Smooth muscle cell of the brain vasculature (primary cell): ENCODE data around the gene CTSS.
"Not testable (repeated sequence)": the region's sequence is repeated elsewhere in the genome, so short reads cannot be mapped to it uniquely, and the experiment has no call there.

Experiments used
- DNase-seq: peaks from one replicate; pipeline ENCODE4 v3.0.0-alpha.2; 2012; ENCODE audit warnings: low read depth, low spot score

CTSS gene

DNA sequence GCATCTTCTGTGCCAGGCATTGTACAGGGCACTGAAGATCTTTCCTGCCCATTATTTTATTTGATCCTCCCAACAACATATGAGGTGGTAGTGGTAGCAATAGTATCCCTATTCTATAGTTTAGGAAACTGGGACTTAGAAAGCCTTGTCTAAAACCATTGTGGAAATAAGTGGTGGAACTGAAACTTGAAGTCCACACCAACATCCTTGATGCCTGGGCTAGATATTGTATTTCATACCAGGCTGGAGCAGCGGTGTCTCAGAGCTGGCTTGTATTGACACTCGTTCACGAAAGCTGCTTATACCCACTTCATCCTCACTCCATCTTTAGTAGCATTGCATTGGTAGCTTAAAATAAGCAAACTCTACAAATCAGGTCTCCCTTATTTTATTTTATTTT is 9.7 kb upstream of the CTSS start:
- DNase-seq, result no peak

DNA sequence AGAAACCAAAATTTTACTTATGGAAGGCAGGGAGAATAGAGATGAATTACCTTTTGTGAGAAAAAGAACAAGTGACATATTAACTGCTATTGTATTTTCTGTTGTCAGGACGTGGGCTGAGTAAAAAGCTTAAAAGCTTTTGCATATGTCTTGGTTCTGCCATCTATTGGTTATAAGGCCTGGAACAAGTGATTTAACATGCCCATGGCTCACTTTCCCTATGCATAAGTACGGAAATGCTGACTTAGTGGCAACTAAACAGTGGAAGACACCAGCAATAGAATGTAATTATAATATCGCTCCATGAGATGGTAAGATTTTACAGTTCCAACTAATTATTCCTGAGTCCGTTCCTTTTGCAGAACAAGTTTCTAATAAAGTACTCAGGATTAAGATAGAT is 6.7 kb upstream of the CTSS start:
- DNase-seq, result no peak

DNA sequence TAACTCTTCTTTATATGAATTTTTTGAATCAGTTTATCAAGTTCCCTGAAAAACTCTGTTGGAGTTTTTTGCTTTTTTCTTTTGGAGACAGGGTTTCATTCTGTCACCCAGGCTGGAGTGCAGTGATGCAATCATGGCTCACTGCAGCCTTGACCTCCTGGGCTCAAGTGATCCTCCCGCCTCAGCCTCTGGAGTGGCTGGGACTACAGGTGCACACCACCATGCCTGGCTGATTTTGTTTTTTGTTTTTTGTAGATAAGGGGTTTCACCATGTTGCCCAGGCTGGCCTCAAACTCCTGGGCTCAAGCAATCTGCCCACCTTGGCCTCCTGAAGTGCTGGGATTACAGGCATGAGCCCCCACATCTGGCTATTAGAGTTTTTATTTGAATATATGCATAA is 2.1 kb upstream of the CTSS start:
- DNase-seq, result not testable (repeated sequence)

DNA sequence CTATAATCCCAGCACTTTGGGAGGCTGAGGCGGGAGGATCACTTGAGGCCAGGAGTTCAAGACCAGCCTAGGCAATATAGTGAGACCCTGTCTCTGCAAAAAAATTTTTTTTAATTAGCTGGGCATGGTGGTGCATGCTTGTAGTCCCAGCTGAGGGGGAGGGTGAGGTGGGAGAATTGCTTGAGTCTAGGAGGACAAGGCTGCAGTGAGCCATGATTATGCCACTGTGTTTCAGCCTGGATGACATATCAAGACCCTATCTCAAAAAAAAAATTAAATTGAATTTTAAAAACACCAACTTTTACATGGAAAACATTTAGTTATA is 361 bp upstream of the CTSS start:
- not testable (repeated sequence) for DNase-seq

DNA sequence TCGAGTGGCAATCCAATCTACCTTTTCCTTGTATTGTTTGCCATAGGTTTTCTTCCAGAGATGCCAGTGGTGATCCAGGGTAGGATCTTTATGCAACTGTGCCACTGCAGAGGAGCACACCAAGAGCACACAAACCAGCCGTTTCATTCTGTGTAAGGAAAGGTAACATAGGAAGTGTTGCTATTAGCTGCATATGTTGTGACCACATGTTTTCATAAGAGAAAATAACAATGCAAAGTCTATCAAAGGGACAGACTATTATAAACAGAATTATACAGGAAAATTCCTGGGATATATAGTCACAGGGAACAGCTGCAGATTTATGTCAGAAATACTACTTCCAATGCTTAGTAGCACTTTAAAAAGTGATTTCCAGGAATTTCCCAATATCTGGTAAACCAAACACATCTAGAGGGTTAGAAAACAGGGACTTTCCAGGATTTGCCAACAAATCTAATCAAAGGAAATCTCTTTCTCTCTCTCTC is 919 bp downstream of the CTSS start:
- DNase-seq, result peak; percentile 9

DNA sequence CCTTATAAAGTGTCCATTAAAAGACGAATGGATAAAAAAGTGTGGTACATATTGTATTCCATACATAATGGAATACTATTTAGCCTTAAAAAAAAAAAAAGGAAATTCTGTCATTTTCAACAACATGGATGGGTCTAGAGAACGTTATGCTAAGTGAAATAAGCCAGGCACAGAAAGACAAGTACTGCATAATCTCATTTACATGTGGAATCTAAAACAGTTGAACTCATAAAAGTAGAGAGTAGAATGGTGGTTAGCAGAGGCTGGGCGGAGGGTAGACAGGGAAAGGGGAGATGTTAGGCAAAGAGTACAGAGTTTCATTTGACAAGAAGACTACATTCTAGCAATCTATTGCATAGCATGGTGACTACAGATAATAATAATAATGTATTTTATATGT is 2.6 kb downstream of the CTSS start:
- DNase-seq, result no peak

DNA sequence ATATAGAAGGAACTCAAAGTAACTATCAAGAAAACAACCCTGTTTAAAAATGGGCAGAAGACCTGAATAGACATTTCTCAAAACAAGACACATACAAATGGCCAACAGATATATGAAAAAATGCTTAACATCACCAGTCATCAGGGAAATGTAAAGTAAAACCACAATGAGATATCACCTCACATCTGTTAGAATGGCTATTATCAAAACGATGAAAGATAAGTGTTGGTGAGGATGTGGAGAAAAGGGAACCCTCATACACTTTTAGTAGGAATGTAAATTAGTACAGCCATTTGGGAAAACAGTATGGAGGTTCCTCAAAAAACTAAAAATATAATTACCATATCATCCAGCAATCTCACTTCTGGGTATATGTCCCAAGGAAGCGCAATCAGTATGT is 3.0 kb downstream of the CTSS start:
- no peak for DNase-seq

DNA sequence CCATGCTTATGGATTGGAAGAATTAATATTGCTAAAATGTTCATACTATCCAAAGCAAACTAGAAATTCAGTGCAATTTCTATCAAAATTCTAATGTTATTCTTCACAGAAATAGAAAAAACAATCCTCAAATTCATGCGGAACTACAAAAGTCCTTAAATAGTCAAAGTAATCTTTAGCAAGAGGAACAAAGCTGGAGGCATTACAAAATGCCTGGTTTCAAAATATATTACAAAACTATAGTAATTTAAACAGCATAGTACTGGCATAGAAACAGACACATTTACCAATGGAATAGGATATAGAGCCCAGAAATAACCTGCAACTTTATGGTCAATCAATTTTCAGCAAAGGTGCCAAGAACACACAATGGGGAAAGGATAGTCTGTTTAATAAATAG is 3.8 kb downstream of the CTSS start:
- no peak for DNase-seq

DNA sequence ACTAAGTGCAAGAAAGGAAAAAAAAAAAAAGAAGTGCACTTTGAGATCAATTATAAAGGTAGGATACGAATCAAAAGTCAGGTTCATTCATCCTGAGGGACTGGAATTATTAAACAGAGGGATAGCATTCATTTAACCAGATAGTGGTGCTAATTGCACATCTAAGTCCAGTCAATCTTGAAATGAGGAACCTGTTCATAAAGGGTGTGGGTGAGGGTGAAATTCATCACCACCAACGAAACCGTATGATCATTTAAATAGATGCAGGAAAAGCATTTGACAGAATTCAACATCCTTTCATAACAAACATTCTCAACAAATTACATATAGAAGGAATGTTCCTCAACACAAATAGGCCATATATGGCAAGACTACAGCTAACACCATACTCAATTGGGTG is 5.6 kb downstream of the CTSS start:
- DNase-seq, result no peak

DNA sequence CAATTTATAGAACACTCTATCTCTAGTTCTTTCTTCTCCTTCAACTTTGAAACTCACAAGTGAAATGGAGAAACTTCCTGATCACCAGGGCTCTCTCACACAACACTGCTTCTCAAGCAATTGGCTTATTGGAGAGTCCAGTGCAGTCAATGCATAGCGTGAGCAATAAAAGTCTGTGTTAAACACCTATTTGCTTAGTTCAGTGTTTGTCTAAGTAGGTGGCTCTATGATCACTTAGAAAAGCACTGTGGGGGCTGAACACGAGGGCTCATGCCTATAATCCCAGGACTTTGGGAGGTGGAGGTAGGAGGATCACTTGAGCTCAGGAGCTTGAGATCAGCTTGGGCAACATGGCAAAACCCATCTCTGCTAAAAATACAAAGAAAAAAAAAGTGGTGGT is 12.2 kb downstream of the CTSS start:
- no peak for DNase-seq

DNA sequence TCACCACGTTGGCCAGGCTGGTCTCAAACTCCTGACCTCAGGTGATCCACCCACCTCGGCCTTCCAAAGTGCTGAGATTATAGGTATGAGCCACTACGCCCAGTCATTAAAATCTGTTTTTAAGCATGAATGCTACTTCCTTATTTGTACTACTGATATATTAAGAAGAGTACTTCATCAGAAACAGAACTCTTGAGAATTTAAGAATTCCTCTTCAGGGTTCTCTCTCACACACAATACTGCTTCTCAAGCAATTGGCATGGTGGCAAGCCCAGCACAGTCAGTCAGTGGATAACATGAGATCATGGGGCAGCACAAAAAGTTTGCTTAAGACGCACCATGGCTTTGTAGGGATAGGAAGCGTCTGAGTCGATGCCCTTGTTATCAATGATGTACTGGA is 14.1 kb downstream of the CTSS start:
- DNase-seq, result no peak

DNA sequence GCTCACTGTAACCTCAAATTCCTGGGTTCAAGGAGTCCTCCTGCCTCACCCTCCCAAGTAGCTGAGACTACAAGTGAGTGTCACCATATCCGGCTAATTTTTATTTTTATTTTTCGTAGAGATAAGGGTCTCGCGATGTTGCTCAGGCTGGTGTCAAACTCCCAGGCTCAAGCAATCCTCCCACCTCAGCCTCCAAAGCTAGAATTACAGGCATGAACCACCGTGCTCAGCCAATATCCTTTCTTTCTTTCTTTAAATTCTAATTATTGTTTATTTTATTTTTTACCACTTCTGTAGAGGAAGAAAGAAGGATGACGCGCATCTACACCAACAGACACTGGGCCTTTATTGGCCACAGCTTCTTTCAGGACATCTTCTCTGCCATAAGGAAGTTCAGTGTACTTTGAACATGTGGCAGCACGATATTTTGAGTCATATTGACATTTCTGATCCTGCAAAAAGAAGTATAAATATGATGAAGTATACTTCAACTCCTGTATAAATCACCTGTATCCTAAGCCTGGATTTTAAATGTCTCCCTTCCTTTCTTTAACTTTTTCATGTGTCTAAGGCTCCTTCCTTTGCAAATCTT is 15.8 kb downstream of the CTSS start:
- DNase-seq, result no peak

DNA sequence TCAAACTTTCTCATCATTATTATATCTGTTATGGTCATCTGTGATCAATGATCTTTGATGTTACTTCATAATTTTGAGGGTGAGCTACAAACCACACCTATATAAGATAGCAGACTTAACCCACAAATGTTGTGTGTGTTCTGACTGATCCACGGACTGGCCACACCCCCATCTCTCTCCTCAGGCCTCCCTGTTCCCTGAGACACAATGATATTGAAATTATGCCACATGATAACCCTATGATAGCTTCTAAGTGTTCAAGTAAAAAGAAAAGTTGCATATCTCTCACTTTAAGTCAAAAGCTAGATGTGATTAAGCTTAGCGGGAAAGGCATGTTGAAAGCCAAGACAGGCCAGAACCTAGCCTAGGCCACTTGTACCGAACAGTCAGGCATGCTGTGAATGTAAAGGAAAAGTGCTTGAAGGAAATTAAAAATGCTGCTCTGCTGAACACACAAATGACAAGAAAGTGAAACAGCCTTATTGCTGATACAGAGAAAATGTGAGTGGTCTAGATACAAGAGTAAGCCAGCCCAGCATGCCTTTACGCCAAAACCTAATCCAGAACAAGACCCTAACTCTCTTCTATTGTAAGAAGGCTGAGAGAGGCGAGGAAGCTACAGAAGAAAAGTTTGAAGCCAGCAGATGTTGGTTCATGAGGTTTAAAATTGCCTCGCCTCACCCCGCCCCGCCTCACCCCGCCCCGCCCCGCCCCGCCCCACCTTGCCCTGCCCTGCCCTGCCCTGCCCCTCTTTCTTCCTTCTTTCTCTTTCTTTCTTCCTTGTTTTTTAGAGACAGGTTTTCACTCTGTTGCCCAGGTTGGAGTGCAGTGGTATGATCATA is 16.5 kb downstream of the CTSS start:
- DNase-seq, result no peak

DNA sequence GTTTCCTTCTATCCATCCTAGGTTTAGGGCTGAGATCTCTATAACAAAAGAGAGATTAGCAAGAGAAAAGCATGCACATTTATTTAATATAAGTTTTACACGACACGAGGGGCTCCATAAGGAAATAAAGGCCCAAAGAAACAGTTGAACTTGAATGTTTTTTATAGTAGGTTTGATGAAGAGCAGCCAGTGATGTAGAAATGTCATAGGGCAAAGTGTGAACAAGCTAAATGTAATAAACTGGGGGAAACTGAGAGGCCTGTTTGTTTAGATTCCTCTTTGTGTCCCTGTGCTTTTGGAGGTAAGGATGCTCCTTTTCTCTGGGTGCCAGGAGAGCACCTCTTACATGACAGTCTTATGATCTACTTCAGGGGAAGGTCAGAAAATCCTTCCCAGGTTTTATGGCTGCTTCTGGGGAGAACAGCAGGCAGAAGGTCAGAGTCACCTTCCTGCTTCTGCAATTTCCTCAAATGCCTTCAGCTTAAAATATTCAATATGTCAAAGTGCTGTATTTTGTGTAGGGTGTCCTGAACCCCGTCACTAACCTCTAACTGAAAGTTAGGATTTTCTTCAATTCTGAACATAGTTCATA is 35.4 kb downstream of the CTSS start:
- no peak for DNase-seq

DNA sequence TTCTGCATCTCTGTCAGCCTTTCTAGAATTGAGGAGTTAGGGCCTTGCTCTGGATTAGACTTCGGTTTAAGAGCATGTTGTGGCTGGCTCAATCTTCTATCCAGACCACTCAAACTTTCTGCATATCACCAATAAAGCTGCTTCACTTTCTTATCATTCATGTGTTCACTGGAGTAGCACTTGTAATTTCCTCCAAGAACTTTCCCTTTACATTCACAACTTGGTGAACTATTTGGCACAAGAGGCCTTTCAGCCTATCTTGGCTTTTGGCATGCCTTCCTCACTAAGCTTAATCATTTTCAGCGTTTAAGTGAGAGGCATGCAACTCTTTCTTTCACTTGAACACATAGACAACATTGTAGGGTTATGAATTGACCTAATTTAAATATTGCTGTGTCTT is 41.2 kb downstream of the CTSS start:
- DNase-seq, result no peak

DNA sequence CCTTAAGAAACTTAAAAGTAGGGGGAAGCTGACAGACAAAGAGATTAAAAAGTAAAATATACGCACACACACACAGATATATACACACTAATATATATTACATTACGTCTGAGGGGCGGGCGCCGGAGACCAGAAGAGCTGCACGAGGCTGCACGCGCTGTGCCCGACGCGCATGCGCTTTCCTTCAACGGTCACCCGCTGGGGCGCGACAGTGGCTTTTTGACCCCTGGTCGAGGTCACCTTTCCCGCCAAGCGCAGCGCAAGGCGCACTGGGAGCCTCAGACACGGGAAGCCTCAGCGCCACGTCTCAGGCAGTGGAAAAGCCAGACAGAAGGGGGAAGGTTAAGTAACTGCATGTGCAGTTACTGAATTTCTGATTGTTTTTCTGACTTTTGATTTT is 44.9 kb downstream of the CTSS start, which contains the start of gene HORMAD1:
HORMAD1 (minus strand) TSS at position 193 of the 400 bp plus-strand sequence. CDS start 1,390 bp downstream, outside the sequence.
- DNase-seq, result no peak

DNA sequence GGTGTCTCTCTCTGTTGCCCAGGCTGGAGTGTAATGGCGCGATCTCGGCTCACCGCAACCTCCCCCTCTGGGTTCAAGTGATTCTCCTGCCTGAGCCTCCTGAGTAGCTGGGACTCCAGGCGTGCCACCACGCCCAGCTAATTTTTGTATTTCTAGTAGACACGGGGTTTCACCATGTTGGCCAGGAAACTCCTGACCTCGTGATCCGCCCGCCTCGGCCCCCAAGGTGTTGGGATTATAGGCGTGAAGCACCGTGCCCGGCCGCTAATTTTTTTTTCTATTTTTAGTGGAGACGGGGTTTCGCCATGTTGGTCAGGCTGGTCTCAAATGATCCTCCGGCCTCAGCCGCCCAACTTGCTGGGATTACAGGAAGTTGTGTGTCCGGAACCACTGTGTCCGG is 45.5 kb downstream of the CTSS start:
- no peak for DNase-seq

DNA sequence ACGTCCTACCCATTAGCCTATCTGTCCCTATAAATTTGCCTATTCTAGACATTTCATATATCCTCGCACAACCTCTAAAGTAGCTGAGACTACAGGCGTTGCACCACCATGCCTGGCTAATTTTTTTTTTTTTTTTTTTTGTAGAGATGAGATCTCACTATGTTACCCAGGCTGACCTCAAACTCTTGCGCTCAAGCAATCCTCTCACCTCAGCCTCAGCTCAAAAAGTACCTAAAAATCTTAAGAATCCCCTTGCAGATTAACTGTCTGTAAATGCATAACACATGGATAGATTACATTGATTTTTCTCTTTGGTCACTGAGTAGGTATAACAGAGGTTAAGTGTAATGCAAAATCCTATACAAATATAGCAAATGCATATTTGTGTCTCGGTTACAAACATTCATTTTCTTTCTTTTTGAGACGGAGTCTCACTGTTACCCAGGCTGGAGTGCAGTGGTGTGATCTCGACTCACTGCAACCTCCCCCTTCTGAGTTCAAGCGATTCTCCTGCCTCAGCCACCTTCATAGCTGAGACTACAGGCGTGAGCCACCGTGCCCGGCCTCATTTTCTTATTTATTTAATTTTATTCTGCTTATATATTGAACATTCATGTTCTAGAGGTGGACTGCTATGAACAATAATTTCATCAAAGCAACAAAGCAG is 47.2 kb downstream of the CTSS start:
- DNase-seq, result no peak

DNA sequence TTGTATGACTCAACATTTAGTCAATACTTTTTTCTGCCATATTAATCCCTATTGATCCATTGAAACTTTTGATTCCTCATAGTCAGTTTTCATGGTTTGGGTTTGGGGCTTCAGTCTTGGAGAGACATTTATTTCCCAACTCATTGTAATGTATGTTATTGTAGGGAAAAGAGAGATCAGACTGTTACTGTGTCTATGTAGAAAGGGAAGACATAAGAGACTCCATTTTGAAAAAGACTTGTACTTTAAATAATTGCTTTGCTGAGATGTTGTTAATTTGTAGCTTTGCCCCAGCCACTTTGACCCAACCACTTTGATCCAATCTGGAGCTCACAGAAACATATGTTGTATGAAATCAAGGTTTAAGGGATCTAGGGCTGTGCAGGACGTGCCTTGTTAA is 56.5 kb downstream of the CTSS start:
- DNase-seq, result not testable (repeated sequence)

DNA sequence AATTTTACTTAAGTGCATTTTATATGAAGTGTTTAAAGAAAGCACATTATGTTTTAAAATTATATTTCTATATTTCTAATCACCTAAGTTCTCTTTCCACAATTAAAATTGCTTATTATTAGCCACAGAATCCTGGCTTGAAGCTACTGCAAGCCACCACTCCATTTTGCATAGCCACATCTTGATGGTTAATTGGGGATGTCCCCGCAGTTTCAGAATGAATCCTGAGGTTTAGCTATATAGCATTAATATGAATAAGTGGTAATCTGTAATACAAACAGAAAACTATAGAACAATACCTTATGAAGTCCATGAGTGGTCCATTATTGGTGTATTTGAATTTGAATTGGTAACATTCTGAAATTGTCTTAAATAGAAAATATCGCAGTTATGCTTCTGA is 57.0 kb downstream of the CTSS start:
- DNase-seq, result no peak

DNA sequence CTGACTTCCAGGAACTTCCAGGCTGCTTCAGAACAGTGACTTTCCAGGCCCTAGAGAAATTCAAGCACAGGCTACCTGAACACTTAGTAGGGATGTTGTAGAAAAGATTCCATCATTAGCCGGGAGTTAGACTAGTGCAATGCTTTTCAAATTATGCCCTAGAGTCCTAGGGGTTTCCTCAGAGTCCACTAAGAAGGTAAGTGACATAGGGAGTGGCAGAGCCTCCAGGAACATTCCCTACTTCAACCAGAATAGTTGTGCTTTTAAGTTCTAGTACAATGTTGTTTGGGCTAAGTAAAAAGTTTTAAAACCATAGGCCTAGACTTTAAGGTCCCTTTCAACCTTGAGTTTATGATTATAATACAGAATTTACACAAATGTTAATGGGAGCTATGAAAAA is 59.5 kb downstream of the CTSS start:
- no peak for DNase-seq

DNA sequence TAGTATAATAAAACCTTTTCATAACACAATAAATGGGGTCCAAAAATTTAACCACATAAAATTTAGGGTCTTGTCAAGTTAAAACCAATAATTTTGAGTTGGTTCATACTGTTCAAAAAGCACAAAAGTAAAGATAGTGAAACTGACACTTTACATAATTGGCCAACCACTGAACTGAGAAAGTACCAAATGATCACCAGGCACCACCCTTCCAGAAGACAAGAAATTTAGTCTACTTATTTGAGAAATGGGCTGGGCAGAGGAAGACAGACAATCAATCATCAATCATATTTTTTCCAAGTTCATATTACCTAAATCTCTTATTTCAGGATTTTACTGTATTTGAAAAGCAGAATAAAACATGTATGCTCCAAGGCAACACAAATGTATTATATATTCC is 62.2 kb downstream of the CTSS start:
- DNase-seq, result no peak
